HepG2 (cell line): ENCODE measurements around the gene MEIOB. TPM values are rescaled to one million over a fixed set of nuclear protein-coding genes. Genes with fewer than 3 reads are reported as not detected.

Source experiments
- BORCS8-MEF2B ChIP-seq: sonication (generic); formaldehyde crosslinking; IDR thresholded peaks from 2 replicates; pipeline ENCODE4 v1.8.0; 2022; ENCODE audit warnings: mild to moderate bottlenecking, missing genetic modification reagents
- GTF2F1 ChIP-seq: fragments of 150-350 bp; IDR thresholded peaks from 2 replicates; pipeline ENCODE4 v1.6.1; 2014; ENCODE audit warnings: low read length
- MEIS1 ChIP-seq: sonication (generic); formaldehyde crosslinking; IDR thresholded peaks from 2 replicates; pipeline ENCODE4 v1.9.0; 2021; ENCODE audit warnings: mild to moderate bottlenecking, missing genetic modification reagents, moderate library complexity, borderline replicate concordance
- MIXL1 ChIP-seq: IDR thresholded peaks from 2 replicates; pipeline ENCODE4 v1.6.1; 2016
- NCOR1 ChIP-seq: fragments of 200-600 bp; sonication (generic); IDR thresholded peaks from 2 replicates; pipeline ENCODE4 v1.7.0; 2017; ENCODE audit warnings: antibody characterized with exemption, low read length, borderline replicate concordance
- NFIB ChIP-seq: sonication (generic); formaldehyde crosslinking; IDR thresholded peaks from 2 replicates; pipeline ENCODE4 v1.9.0; 2021; ENCODE audit warnings: missing genetic modification reagents, mild to moderate bottlenecking, borderline replicate concordance
- NFKBIZ ChIP-seq: IDR thresholded peaks from 2 replicates; pipeline ENCODE4 v1.6.1; 2018; ENCODE audit warnings: missing genetic modification reagents, missing compliant biosample characterization
- ONECUT2 ChIP-seq: sonication (generic); formaldehyde crosslinking; IDR thresholded peaks from 2 replicates; pipeline ENCODE4 v1.4.0; 2020; ENCODE audit warnings: missing genetic modification reagents
- TMF1 ChIP-seq: sonication (generic); formaldehyde crosslinking; IDR thresholded peaks from 2 replicates; pipeline ENCODE4 v1.8.1; 2022; ENCODE audit warnings: low read depth, missing genetic modification reagents
- ZBTB33 ChIP-seq: sonication (generic); formaldehyde crosslinking; IDR thresholded peaks from 2 replicates; pipeline ENCODE4 v1.4.0; 2020; ENCODE audit warnings: missing genetic modification reagents
- ZGPAT ChIP-seq: IDR thresholded peaks from 2 replicates; pipeline ENCODE4 v1.6.1; 2016; ENCODE audit warnings: mild to moderate bottlenecking
- ZKSCAN1 ChIP-seq: fragments of 150-350 bp; IDR thresholded peaks from 2 replicates; pipeline ENCODE4 v1.6.1; 2014; ENCODE audit warnings: low read length
- polyA plus RNA-seq, 8 experiments: library from polyadenylated mRNA; depleted of rRNA in 3 of 8; stranded (reverse) in 7 of 8; unstranded in 1 of 8; fragments of >200 nt; fragmentation: Illumina TruSeq in 4 of 8; extraction: Trizol in 4 of 8; gene quantifications; 2 replicates each; pipeline versions ENCODE4 v1.2.1 to v1.2.3, GENCODE V29; 2011 to 2016; ENCODE audit warnings: low read depth in 4 of 8, missing spikeins in 1 of 8, mixed read lengths in 1 of 8; ENCODE audit not compliant: insufficient read depth in 1 of 8
- total RNA-seq, 5 experiments: library from RNA; depleted of rRNA; stranded (reverse); fragments of >200 nt; fragmentation: Illumina TruSeq; extraction: Trizol; gene quantifications; 2 replicates each; pipeline ENCODE4 v1.2.3, GENCODE V29; 2016; ENCODE audit warnings: low read depth in 1 of 5
- TF ChIP-seq, protein P1 (sequence below): sonication (generic); formaldehyde crosslinking; IDR thresholded peaks from 2 replicates; pipeline ENCODE4 v1.8.0; 2022; ENCODE audit warnings: mild to moderate bottlenecking, missing genetic modification reagents, borderline replicate concordance
- TF ChIP-seq, protein P2 (sequence below): IDR thresholded peaks from 2 replicates; pipeline ENCODE4 v1.4.0; 2020; ENCODE audit warnings: mild to moderate bottlenecking, missing genetic modification reagents
- TF ChIP-seq, protein P3 (sequence below): sonication (generic); formaldehyde crosslinking; IDR thresholded peaks from 2 replicates; pipeline ENCODE4 v1.4.0; 2020; ENCODE audit warnings: missing genetic modification reagents, mild to moderate bottlenecking, borderline replicate concordance
- TF ChIP-seq, protein P4 (sequence below): IDR thresholded peaks from 2 replicates; pipeline ENCODE4 v1.6.1; 2012; ENCODE audit warnings: low read depth, low read length, improper control_type of control experiment

MEIOB gene
- total and polyA plus RNA-seq, 2 of the 13 experiments (the other 11 are each of a cell fraction or from before 2014, with no cell fraction given) = 0.17 TPM; not detected in 1

DNA sequence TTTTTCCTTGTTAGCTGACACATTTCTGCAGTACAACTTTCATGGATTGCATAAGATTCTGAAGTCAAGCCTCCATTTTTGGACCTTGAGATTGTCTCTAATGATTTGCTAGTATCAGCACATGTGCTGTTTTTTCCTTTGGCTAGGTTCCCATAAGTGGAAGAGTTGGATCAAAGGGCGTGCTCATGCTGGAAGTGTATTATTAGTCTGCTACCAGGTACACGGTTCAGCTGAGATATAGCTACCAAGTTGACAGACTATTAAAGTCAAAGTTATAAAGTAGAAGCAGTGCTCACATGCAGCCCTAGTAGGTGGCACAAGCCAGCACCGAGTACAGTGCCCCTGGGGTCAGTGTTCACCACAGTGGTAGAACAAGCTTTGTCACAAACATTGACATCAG is 41.8 kb downstream of the MEIOB start (continued):
- peak; percentile 26; the same call in 1 of the 2 replicates for TF ChIP-seq ZGPAT (CRISPR knock-in tag)
- no peak for TF ChIP-seq GTF2F1
- TF ChIP-seq ONECUT2 (CRISPR knock-in tag) = no peak
- TF ChIP-seq, protein P1, sequence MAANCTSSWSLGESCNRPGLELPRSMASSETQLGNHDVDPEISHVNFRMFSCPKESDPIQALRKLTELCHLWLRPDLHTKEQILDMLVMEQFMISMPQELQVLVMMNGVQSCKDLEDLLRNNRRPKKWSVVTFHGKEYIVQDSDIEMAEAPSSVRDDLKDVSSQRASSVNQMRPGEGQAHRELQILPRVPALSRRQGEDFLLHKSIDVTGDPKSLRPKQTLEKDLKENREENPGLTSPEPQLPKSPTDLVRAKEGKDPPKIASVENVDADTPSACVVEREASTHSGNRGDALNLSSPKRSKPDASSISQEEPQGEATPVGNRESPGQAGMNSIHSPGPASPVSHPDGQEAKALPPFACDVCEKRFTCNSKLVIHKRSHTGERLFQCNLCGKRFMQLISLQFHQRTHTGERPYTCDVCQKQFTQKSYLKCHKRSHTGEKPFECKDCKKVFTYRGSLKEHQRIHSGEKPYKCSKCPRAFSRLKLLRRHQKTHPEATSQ = no peak
- no peak for TF ChIP-seq BORCS8-MEF2B (CRISPR knock-in tag)
- TF ChIP-seq, protein P2, sequence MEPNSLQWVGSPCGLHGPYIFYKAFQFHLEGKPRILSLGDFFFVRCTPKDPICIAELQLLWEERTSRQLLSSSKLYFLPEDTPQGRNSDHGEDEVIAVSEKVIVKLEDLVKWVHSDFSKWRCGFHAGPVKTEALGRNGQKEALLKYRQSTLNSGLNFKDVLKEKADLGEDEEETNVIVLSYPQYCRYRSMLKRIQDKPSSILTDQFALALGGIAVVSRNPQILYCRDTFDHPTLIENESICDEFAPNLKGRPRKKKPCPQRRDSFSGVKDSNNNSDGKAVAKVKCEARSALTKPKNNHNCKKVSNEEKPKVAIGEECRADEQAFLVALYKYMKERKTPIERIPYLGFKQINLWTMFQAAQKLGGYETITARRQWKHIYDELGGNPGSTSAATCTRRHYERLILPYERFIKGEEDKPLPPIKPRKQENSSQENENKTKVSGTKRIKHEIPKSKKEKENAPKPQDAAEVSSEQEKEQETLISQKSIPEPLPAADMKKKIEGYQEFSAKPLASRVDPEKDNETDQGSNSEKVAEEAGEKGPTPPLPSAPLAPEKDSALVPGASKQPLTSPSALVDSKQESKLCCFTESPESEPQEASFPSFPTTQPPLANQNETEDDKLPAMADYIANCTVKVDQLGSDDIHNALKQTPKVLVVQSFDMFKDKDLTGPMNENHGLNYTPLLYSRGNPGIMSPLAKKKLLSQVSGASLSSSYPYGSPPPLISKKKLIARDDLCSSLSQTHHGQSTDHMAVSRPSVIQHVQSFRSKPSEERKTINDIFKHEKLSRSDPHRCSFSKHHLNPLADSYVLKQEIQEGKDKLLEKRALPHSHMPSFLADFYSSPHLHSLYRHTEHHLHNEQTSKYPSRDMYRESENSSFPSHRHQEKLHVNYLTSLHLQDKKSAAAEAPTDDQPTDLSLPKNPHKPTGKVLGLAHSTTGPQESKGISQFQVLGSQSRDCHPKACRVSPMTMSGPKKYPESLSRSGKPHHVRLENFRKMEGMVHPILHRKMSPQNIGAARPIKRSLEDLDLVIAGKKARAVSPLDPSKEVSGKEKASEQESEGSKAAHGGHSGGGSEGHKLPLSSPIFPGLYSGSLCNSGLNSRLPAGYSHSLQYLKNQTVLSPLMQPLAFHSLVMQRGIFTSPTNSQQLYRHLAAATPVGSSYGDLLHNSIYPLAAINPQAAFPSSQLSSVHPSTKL (CRISPR knock-in tag) = 0 out of 2 replicates have a peak, but pooled peaks have one; percentile 16
- 0 out of 2 replicates have a peak, but pooled peaks have one; percentile 46 for TF ChIP-seq MIXL1 (CRISPR knock-in tag)
- TF ChIP-seq TMF1 (CRISPR knock-in tag) = no peak
- TF ChIP-seq NFIB = no peak
- peak; percentile 21; the same call in 1 of the 2 replicates for TF ChIP-seq NCOR1
- 0 out of 2 replicates have a peak, but pooled peaks have one; percentile 42 for TF ChIP-seq ZKSCAN1
- no peak for TF ChIP-seq MEIS1 (CRISPR knock-in tag)
- no peak for TF ChIP-seq NFKBIZ (CRISPR knock-in tag)
- TF ChIP-seq ZBTB33 (CRISPR knock-in tag) = no peak
- TF ChIP-seq, protein P3, sequence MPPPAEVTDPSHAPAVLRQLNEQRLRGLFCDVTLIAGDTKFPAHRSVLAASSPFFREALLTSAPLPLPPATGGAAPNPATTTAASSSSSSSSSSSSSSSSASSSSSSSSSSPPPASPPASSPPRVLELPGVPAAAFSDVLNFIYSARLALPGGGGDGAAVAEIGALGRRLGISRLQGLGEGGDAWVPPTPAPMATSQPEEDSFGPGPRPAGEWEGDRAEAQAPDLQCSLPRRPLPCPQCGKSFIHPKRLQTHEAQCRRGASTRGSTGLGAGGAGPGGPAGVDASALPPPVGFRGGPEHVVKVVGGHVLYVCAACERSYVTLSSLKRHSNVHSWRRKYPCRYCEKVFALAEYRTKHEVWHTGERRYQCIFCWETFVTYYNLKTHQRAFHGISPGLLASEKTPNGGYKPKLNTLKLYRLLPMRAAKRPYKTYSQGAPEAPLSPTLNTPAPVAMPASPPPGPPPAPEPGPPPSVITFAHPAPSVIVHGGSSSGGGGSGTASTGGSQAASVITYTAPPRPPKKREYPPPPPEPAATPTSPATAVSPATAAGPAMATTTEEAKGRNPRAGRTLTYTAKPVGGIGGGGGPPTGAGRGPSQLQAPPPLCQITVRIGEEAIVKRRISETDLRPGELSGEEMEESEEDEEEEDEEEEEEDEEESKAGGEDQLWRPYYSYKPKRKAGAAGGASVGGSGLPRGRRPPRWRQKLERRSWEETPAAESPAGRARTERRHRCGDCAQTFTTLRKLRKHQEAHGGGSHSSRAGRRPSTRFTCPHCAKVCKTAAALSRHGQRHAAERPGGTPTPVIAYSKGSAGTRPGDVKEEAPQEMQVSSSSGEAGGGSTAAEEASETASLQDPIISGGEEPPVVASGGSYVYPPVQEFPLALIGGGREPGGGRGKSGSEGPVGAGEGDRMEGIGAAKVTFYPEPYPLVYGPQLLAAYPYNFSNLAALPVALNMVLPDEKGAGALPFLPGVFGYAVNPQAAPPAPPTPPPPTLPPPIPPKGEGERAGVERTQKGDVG (CRISPR knock-in tag) = no peak
- TF ChIP-seq, protein P4, sequence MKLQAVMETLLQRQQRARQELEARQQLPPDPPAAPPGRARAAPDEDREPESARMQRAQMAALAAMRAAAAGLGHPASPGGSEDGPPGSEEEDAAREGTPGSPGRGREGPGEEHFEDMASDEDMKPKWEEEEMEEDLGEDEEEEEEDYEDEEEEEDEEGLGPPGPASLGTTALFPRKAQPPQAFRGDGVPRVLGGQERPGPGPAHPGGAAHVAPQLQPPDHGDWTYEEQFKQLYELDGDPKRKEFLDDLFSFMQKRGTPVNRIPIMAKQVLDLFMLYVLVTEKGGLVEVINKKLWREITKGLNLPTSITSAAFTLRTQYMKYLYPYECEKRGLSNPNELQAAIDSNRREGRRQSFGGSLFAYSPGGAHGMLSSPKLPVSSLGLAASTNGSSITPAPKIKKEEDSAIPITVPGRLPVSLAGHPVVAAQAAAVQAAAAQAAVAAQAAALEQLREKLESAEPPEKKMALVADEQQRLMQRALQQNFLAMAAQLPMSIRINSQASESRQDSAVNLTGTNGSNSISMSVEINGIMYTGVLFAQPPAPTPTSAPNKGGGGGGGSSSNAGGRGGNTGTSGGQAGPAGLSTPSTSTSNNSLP = 0 out of 2 replicates have a peak, but pooled peaks have one; percentile 37
